ENCODE data around the gene HIGD2B. TPM values are rescaled to one million over a fixed set of nuclear protein-coding genes. Genes with fewer than 3 reads are reported as not detected.
"Not testable (repeated sequence)": the region's sequence is repeated elsewhere in the genome, so short reads cannot be mapped to it uniquely, and the experiment has no call there.

The HIGD2B gene
- total RNA-seq, 1 experiment from 2014 or later = not detected

DNA sequence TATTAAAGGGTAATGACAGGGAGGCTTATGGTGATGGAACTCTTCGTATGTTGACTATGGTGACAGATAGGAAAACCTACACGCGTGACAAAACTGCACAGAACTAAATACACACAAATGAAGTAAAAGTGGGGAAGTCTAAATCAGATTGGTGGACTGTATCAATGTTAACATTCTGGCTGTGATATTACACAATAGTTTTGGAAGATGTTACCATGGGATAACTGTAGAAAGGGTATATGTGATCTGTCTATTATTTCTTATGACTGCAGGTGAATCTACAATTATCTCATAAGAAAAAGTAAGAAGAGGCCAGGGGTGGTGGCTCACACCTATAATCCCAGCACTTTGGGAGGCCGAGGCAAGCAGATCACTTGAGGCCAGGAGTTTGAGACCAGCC, 9.1 kb downstream of the HIGD2B start:
- DNase-seq = no peak
- CTCF ChIA-PET = interaction anchor here (0.6 kb wide), 1 partner anchor 52 kb away, joined by 6 read pairs; no protein-coding TSS in a partner anchor
- Mint-ChIP-seq H3K4me1 (ENCODE audit: low read depth, unreplicated experiment) (no peaks in the 10 kb centered on the region), H3K36me3 (ENCODE audit: insufficient read depth, unreplicated experiment) (no peaks in the 10 kb centered on the region), H3K27ac (ENCODE audit: unreplicated experiment) (no peak overlapping the region), H3K9me3 (ENCODE audit: low read depth, unreplicated experiment) (no peaks in the 10 kb centered on the region), H3K4me3 (ENCODE audit: low read depth, unreplicated experiment) (no peak overlapping the region), H3K27me3 (ENCODE audit: unreplicated experiment) (peaks cover 51% of the 10 kb centered on the region)
- TF ChIP-seq, protein P1, sequence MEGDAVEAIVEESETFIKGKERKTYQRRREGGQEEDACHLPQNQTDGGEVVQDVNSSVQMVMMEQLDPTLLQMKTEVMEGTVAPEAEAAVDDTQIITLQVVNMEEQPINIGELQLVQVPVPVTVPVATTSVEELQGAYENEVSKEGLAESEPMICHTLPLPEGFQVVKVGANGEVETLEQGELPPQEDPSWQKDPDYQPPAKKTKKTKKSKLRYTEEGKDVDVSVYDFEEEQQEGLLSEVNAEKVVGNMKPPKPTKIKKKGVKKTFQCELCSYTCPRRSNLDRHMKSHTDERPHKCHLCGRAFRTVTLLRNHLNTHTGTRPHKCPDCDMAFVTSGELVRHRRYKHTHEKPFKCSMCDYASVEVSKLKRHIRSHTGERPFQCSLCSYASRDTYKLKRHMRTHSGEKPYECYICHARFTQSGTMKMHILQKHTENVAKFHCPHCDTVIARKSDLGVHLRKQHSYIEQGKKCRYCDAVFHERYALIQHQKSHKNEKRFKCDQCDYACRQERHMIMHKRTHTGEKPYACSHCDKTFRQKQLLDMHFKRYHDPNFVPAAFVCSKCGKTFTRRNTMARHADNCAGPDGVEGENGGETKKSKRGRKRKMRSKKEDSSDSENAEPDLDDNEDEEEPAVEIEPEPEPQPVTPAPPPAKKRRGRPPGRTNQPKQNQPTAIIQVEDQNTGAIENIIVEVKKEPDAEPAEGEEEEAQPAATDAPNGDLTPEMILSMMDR (IDR thresholded peaks at IDR 0.05; ENCODE audit: unreplicated experiment) = no peak
- BruUV-seq (replicated peaks) = no TSS peak
- intact Hi-C loops (cut with micrococcal nuclease; ENCODE audit: unreplicated experiment) = no loop called here

DNA sequence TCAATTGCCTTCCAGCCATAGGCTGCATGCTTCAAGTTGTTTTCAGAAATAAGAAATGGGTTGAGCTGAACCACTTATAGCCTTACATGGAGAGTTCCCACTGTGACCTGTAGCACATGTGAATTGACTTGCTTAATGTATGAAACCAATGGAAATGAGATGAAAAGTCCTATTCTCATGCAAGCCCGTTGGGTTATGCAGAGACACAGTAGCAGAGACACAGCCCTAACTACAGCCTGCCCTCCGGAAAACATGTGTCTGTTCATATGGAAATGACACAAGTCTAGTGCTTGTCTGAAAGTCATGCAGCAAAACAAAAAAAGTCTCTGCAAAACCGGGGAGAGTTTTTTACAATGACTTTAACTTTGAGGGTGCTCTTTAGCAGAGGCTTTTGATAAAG, 14.5 kb downstream of the HIGD2B start:
- CTCF ChIA-PET = interaction anchor here (0.7 to 1.3 kb wide), 8 partner anchors 9 to 359 kb away, joined by 3 to 20 read pairs (median 4); partner anchors contain the start of genes BBS4 and HIGD2B
- peaks cover 12% of the 10 kb centered on the region for H3K4me1 Mint-ChIP-seq (ENCODE audit: low read depth, unreplicated experiment)
- TF ChIP-seq, protein P1 (IDR thresholded peaks at IDR 0.05; ENCODE audit: unreplicated experiment) = no peak
- H3K4me3 Mint-ChIP-seq (ENCODE audit: low read depth, unreplicated experiment) = no peak overlapping the region
- no peaks in the 10 kb centered on the region for H3K36me3 Mint-ChIP-seq (ENCODE audit: insufficient read depth, unreplicated experiment)
- DNase-seq = no peak
- H3K9me3 Mint-ChIP-seq (ENCODE audit: low read depth, unreplicated experiment) = no peaks in the 10 kb centered on the region
- intact Hi-C loops (cut with micrococcal nuclease; ENCODE audit: unreplicated experiment) = no loop called here
- no peak overlapping the region for H3K27ac Mint-ChIP-seq (ENCODE audit: unreplicated experiment)
- H3K27me3 Mint-ChIP-seq (ENCODE audit: unreplicated experiment) = peaks cover 17% of the 10 kb centered on the region
- BruUV-seq (replicated peaks) = no TSS peak

DNA sequence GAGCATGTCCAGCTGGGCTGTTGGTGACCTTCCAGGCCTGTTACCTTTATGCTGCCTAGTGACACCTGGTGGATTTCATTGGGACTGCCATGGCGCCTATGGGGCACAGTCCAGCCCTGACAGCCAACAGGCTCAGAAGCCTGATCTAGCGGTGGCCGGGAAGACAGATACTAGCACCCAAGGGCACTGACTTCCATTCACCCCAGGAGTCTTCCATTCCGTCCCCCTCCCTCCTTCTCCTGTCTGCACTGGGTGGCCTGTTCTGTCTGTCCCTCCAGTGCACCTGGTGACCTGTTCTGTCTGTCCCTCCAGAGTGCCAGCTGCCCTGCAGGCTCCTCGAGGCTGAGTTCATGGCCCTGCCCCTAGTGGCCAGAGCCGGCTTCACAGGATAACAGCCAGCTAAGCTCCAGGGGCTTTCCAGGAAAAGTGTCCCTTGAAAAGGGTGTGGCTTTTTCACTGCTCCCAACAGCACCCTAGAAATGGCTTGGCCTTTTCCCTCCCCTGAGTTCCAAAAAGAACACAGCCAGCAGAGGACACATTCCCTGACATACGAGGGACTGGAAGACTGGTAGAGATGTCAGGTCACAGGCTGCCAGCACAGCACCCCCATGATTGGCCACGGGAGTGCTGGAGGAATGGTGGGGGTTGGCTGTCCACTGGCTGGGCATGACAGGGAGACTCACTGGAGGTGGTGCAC, 15.2 kb downstream of the HIGD2B start:
- BruUV-seq (replicated peaks); H3K9me3 Mint-ChIP-seq (ENCODE audit: low read depth, unreplicated experiment); intact Hi-C loops (cut with micrococcal nuclease; ENCODE audit: unreplicated experiment); H3K36me3 Mint-ChIP-seq (ENCODE audit: insufficient read depth, unreplicated experiment): not testable (repeated sequence)
- CTCF ChIA-PET = interaction anchor here (0.7 to 1.3 kb wide), 7 partner anchors 10 to 358 kb away, joined by 3 to 20 read pairs (median 4); partner anchors contain the start of genes BBS4 and HIGD2B
- peaks cover 13% of the 10 kb centered on the region for H3K27me3 Mint-ChIP-seq (ENCODE audit: unreplicated experiment)
- peak overlapping the region; percentile 17 for H3K27ac Mint-ChIP-seq (ENCODE audit: unreplicated experiment)
- H3K4me1 Mint-ChIP-seq (ENCODE audit: low read depth, unreplicated experiment) = peaks cover 12% of the 10 kb centered on the region
- peak; percentile 92 for DNase-seq
- TF ChIP-seq, protein P1 (IDR thresholded peaks at IDR 0.05; ENCODE audit: unreplicated experiment) = peak; percentile 77
- H3K4me3 Mint-ChIP-seq (ENCODE audit: low read depth, unreplicated experiment) = peak overlapping the region; percentile 62

DNA sequence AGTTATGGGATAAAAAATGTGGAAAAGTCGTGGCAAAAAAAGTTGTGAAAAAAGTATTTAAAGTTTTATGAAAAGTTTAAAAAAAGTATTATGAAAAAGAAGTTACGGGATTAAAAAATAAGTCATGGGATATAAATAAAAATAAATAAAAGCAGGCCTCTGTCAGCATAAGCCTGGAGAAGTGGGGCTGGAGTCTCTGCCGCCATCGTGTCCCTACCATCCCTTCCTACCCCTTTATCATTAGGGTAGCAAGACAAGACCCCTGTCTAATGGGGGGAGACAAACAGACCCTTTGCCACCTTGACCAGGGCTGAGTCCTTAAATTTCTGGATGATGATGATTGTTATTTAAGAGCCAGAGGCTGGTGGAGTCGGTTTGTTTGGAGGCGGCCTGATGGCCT, 16.2 kb downstream of the HIGD2B start:
- DNase-seq; intact Hi-C loops (cut with micrococcal nuclease; ENCODE audit: unreplicated experiment); CTCF ChIA-PET; H3K4me3 Mint-ChIP-seq (ENCODE audit: low read depth, unreplicated experiment); H3K36me3 Mint-ChIP-seq (ENCODE audit: insufficient read depth, unreplicated experiment); BruUV-seq (replicated peaks); H3K9me3 Mint-ChIP-seq (ENCODE audit: low read depth, unreplicated experiment); H3K27ac Mint-ChIP-seq (ENCODE audit: unreplicated experiment): not testable (repeated sequence)
- peaks cover 11% of the 10 kb centered on the region for H3K27me3 Mint-ChIP-seq (ENCODE audit: unreplicated experiment)
- H3K4me1 Mint-ChIP-seq (ENCODE audit: low read depth, unreplicated experiment) = peaks cover 12% of the 10 kb centered on the region

DNA sequence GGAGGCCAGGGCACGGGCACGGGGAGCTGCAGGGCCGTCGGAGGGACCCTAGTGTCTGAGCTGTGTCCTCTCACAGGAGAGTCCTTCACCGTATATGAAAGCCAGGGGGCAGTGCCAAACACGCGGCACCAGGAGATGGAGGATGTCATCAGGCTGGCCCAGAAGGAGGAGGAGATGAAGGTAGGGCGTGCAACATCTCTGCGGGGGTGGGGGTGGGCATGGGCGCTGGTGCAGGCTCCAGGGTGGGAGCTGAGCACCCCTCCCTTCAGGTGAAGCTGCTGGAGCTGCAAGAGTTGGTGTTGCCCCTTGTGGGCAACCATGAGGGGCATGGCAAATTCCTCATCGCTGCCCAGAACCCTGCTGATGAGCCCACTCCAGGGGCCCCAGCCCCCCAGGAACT, 20.3 kb downstream of the HIGD2B start:
- CTCF ChIA-PET; H3K27ac Mint-ChIP-seq (ENCODE audit: unreplicated experiment); BruUV-seq (replicated peaks); H3K9me3 Mint-ChIP-seq (ENCODE audit: low read depth, unreplicated experiment); H3K36me3 Mint-ChIP-seq (ENCODE audit: insufficient read depth, unreplicated experiment); DNase-seq; H3K4me3 Mint-ChIP-seq (ENCODE audit: low read depth, unreplicated experiment); intact Hi-C loops (cut with micrococcal nuclease; ENCODE audit: unreplicated experiment); H3K4me1 Mint-ChIP-seq (ENCODE audit: low read depth, unreplicated experiment): not testable (repeated sequence)
- peaks cover 13% of the 10 kb centered on the region for H3K27me3 Mint-ChIP-seq (ENCODE audit: unreplicated experiment)

DNA sequence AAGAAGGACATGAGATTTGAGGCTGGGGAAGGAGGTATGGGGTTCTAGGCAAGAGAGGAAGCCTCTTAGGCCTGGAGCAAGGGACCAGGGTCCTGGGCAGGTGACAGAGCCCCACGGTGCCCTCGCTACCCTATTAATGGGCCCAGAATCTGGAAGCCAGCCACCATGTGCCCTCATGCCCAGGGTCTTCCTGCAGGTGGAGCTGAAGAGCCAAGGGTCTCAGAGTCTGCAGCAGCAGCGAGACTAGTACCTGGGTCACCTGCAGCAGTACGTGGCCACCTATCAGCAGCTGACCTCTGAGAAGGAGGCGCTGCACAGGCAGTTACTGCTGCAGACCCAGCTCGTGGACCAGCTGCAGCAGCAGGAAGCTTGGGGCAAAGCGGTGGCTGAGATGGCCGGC, 22.1 kb downstream of the HIGD2B start:
- H3K36me3 Mint-ChIP-seq (ENCODE audit: insufficient read depth, unreplicated experiment); H3K9me3 Mint-ChIP-seq (ENCODE audit: low read depth, unreplicated experiment); intact Hi-C loops (cut with micrococcal nuclease; ENCODE audit: unreplicated experiment); H3K4me3 Mint-ChIP-seq (ENCODE audit: low read depth, unreplicated experiment); BruUV-seq (replicated peaks); CTCF ChIA-PET; H3K4me1 Mint-ChIP-seq (ENCODE audit: low read depth, unreplicated experiment); H3K27ac Mint-ChIP-seq (ENCODE audit: unreplicated experiment): not testable (repeated sequence)
- DNase-seq = peak; percentile 33
- peaks cover 13% of the 10 kb centered on the region for H3K27me3 Mint-ChIP-seq (ENCODE audit: unreplicated experiment)

DNA sequence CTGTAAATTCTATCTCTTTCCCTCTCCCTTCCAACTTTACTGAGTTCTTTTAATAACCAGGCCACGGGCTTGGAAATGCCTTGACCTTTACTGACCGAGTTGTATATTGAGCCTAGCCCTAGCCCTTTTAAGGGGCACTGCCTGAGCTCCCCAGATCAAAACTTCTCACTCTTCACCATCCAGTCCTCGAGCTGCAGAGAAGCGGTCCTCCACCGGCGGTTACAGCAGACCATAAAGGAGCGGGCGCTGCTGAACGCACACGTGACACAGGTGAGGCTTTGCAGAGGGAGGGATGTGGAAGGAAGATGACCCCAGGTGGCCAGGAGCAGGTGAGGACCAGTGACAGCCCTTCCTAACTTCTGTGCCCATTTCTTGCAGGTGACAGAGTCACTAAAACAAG, 24.9 kb downstream of the HIGD2B start:
- H3K36me3 Mint-ChIP-seq (ENCODE audit: insufficient read depth, unreplicated experiment); BruUV-seq (replicated peaks); H3K9me3 Mint-ChIP-seq (ENCODE audit: low read depth, unreplicated experiment); H3K4me3 Mint-ChIP-seq (ENCODE audit: low read depth, unreplicated experiment); DNase-seq; intact Hi-C loops (cut with micrococcal nuclease; ENCODE audit: unreplicated experiment); H3K27ac Mint-ChIP-seq (ENCODE audit: unreplicated experiment); H3K4me1 Mint-ChIP-seq (ENCODE audit: low read depth, unreplicated experiment); CTCF ChIA-PET: not testable (repeated sequence)
- peaks cover 13% of the 10 kb centered on the region for H3K27me3 Mint-ChIP-seq (ENCODE audit: unreplicated experiment)

DNA sequence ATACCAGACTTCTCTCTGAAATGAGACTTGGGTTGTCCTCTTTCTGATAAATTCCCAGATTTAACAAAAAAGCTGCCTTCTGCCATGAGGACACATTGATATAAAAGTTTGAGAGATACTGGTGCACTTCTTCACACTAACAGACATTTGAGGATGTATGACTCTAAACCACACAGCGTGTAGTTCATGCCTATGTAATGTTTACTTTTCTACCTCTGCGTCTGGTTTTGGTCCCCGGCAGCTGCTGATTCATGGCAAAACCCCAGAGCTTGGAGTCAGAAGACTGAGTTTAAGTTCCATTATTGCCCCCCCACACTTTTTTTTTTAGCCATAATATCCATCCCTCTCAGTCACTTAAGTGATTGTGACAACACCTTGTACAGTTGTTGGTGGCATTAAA, 30.0 kb downstream of the HIGD2B start:
- H3K4me1 Mint-ChIP-seq (ENCODE audit: low read depth, unreplicated experiment); H3K27ac Mint-ChIP-seq (ENCODE audit: unreplicated experiment); BruUV-seq (replicated peaks); H3K36me3 Mint-ChIP-seq (ENCODE audit: insufficient read depth, unreplicated experiment); intact Hi-C loops (cut with micrococcal nuclease; ENCODE audit: unreplicated experiment); H3K4me3 Mint-ChIP-seq (ENCODE audit: low read depth, unreplicated experiment); DNase-seq; H3K27me3 Mint-ChIP-seq (ENCODE audit: unreplicated experiment); H3K9me3 Mint-ChIP-seq (ENCODE audit: low read depth, unreplicated experiment); CTCF ChIA-PET: not testable (repeated sequence)

All from Calu3 (cell line).